NB4 (cell line): ENCODE measurements around the gene SP7.

Source experiments
- DNase-seq: peaks from one replicate; pipeline ENCODE4 v3.0.0; 2010; ENCODE audit warnings: low read depth
- H3K4me3 ChIP-seq: one replicate; pipeline ENCODE4 v1.5.1; 2011; ENCODE audit warnings: mild to moderate bottlenecking, low read depth, low read length, moderate library complexity
- MYC ChIP-seq: IDR thresholded peaks from 2 replicates; pipeline ENCODE4 v1.6.1; 2011; ENCODE audit warnings: low read depth, low read length
- POLR2A ChIP-seq: IDR thresholded peaks from 2 replicates; pipeline ENCODE4 v1.6.1; 2011; ENCODE audit warnings: mild to moderate bottlenecking; ENCODE audit not compliant: insufficient read length; ENCODE audit errors: extremely low read depth
- TF ChIP-seq, protein P1 (sequence below): IDR thresholded peaks from 2 replicates; pipeline ENCODE4 v1.6.1; 2011; ENCODE audit warnings: low read depth, low read length
- TF ChIP-seq, protein P2 (sequence below): IDR thresholded peaks from one replicate; pipeline ENCODE4 v1.5.1; 2012; ENCODE audit warnings: low read depth, low read length

Gene SP7

DNA sequence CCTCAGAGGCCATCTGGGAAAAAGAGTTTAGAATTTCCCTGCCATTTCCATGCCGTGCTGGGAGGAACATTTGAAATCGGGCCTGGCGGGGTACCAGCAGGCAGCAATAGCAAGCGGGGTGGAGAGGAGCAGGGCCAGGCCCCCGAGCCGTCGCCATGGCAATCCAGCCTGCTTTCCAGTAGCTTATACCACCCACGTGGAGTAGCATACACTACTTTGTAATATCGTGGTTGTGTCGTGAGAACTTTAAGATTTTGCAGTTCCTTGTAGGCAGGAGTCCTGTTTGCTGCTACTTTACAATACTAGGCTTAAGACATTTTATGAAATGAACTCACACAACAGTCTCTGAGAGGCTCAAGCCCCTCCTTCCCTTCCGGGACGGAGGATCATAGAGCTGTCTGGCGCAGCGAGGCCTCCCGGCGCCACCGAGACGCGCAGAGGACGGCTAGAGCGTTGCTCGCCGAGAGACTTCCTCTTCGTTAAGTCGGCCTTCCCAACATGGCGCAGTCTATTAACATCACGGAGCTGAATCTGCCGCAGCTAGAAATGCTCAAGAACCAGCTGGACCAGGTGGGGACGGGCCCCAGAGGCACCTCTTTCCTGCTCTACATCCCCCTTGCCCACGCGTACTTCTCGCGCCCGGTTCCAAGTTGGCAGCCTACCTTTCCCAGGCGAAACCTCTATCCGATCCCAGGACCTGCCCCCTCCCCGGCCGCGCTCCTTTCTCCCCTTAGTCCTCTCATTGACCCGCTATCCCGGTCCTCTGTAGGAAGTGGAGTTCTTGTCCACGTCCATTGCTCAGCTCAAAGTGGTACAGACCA lies 40.9 kb downstream of the SP7 start, which contains the start of gene PFDN5:
TSS of gene PFDN5 (plus strand) at position 473 of the 821 bp plus-strand sequence. CDS start at position 499, 26 bp downstream.
- TF ChIP-seq POLR2A (peak; percentile 65), MYC (no peak; the same call in none of the 2 replicates)
- TF ChIP-seq, protein P1, sequence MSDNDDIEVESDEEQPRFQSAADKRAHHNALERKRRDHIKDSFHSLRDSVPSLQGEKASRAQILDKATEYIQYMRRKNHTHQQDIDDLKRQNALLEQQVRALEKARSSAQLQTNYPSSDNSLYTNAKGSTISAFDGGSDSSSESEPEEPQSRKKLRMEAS: peak; percentile 90
- TF ChIP-seq, protein P2, sequence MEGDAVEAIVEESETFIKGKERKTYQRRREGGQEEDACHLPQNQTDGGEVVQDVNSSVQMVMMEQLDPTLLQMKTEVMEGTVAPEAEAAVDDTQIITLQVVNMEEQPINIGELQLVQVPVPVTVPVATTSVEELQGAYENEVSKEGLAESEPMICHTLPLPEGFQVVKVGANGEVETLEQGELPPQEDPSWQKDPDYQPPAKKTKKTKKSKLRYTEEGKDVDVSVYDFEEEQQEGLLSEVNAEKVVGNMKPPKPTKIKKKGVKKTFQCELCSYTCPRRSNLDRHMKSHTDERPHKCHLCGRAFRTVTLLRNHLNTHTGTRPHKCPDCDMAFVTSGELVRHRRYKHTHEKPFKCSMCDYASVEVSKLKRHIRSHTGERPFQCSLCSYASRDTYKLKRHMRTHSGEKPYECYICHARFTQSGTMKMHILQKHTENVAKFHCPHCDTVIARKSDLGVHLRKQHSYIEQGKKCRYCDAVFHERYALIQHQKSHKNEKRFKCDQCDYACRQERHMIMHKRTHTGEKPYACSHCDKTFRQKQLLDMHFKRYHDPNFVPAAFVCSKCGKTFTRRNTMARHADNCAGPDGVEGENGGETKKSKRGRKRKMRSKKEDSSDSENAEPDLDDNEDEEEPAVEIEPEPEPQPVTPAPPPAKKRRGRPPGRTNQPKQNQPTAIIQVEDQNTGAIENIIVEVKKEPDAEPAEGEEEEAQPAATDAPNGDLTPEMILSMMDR: no peak

DNA sequence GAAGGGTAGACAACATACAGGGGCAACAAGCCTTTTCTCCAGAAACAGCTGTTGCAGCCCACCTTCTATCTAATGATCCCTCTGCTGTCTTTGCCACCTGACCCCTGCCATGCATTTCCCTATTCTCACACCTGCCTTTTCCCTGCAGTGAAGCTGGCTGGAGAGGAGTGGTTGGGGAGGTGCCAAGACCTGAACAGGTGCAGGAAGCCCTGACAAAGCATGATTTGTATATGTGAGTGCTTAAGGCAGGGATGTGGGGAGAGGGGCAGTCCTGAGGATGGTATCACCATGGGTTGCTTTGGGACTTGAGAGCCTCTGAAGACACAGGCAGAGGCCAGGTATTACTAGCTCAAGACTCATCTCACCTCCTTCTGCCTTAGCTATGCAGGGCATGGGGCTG lies 43.7 kb downstream of the SP7 start:
- DNase-seq: no peak
- no peak overlapping the region for H3K4me3 ChIP-seq
- no peak for TF ChIP-seq POLR2A
- TF ChIP-seq, protein P1: no peak
- no peak for TF ChIP-seq MYC
- TF ChIP-seq, protein P2: no peak

More for the DNA sequence above, 40.9 kb downstream of the SP7 start, which contains the start of gene PFDN5:
- DNase-seq: peak; percentile 96
- H3K4me3 ChIP-seq: peak within 1 kb of the TSS; percentile 99

DNA sequence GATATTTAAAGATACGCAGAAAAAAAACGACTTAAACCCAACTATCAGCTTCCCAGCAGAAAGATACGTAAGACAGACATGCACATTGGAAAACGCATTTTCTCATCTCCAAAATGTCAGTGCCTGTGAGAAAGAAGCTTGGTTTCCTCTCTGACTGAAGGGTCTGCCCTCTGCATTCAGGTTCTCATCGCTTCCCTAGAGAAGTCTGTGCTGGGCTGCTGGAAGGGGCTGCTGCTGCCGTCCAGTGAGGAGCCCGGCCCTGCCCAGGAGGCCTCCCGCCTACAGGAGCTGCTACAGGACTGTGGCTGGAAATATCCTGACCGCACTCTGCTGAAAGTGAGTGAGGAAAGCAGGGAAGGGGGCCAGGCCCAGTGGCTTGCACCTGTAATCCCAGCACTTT lies 45.5 kb downstream of the SP7 start:
- no peak overlapping the region for H3K4me3 ChIP-seq
- TF ChIP-seq, protein P2: no peak
- TF ChIP-seq MYC (no peak), POLR2A (no peak)
- TF ChIP-seq, protein P1: no peak
- no peak for DNase-seq

DNA sequence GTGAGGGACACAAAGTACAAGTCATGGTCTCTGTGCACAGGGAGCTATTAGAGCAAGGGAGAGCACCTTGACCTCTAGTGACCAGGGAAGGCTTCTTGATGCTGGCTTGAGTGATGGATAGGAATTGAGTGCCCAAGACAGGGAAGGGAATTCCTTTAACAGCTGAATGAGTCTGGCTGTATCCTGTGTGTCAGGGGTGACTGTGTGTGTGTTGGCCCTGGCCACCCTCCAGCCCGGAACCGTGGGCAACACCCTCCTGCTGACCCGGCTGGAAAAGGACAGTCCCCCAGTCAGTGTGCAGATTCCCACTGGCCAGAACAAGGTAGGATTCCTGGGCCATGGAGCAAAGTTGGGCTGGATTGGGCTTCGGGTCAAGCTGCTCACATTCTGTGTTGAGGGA lies 46.3 kb downstream of the SP7 start:
- H3K4me3 ChIP-seq: no peak overlapping the region
- DNase-seq: no peak
- TF ChIP-seq, protein P2: no peak
- TF ChIP-seq POLR2A (no peak), MYC (no peak)
- TF ChIP-seq, protein P1: no peak

DNA sequence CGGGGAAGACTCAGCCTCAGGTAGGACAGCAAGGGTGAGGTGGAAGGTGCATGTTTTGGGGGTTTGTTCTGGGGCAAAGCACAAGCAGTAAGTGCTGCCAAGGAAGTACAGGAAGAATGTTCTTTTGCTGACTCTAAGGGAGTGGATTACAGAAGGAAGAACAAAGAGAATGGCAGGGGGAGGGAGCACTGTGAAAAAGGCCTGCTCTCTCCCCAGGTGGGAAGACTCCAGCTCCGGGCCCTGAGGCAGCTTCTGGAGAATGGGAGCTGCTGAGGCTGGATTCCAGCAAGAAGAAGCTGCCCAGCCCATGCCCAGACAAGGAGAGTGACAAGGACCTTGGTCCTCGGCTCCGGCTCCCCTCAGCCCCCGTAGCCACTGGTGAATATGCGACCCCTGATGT lies 47.8 kb downstream of the SP7 start:
- no peak overlapping the region for H3K4me3 ChIP-seq
- TF ChIP-seq MYC: no peak
- TF ChIP-seq POLR2A: no peak
- TF ChIP-seq, protein P1: no peak
- TF ChIP-seq, protein P2: no peak
- no peak for DNase-seq
